ENCODE results near the gene CCZ1B.
A peak's percentile ranks its signal among the peaks of the same experiment; 100 is the strongest.
"Not testable (repeated sequence)": the region's sequence is repeated elsewhere in the genome, so short reads cannot be mapped to it uniquely, and the experiment has no call there.

CCZ1B gene

GRCh38 chr7:6826151-6826550, at the start of gene CCZ1B:
Gene CCZ1B (minus strand): TSS chr7:6826275. CDS start chr7:6826197, 78 bp downstream.
- DNase-seq, result peak; percentile 79

DNA sequence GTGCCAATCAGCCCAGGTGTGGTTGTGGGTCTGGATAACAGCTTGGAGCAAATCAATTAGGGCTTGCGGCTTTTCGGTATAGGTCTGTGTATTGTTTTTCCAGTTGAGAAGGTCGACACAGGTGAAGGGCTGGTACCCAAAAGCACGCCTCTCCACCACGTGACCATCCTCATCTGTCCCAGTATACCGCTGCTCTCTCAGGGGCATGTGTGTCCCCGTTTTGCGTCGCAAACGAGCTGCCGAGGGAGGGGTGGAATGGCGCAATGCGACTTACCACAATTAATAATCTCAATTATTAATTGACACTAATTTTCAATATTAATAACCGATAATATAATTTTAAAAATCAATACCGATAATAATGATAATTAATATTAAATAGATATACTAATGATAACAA, 48.9 kb upstream of the CCZ1B start:
- DNase-seq, result not testable (repeated sequence)

DNA sequence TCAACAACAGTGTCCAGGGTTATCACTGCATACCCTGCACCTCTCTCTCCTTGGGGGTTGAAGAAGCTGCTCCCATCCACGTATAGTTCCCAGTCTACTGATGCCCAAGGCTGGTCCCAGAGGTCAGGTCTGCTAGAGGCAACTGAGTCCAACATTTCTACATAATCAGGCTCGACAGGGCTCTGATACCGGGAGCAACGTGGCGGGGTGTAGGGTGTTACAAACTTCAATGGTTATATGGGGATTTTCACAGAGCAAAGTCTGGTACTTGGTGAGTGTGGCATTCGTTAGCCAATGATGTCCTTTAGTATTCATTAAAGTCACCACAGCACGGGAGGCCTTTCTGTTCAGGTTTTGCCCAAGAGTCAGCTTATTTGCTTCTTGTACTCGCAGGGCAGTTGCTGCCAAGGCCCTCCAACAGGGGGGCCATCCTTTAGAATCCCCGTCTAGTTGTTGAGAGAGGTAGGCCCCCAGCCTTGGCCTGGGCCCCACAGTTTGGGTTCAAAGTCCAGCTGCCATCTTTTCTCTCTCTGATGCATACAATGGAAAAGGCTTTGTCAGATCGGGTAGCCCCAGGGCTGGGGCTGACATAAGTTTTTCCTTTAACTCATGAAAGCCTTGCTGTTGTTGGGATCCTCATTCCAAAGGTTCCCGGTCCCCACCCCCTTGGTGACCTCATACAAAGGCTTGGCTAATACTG, 46.3 kb upstream of the CCZ1B start:
- not testable (repeated sequence) for DNase-seq

DNA sequence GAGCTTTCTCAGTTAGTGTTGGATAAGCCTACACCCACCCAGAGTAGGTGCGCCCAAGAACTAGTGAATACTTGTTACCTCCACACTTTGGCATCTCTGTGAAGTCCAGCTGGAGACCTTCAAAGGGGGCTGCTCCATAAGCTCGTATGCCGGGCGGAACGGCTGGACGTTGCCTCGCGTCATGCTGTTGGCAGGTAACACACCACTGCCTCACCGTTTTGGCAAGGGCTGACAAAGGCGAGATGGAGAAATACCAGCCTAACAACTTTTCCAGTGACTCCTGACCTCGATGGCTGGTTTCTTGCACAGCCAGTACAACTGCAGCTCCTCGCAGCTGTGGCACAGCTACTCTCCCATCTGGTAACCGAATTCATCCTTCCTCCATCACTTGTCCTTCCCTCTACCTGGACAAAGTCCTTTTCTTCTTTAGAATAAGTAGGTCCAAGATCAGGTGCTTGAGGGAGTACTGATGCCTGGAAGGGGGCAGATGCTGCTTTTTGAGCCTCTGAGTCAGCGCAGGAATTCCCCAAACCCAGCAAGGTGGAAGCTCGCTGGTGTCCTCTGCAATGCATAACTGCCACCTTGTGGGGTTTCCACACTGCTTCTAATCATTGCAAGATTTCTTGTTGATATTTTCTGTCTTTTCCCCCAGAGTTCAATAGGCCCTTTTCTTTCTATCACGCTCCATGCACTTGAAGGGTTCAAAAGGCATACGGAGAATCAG, 45.5 kb upstream of the CCZ1B start:
- not testable (repeated sequence) for DNase-seq

DNA sequence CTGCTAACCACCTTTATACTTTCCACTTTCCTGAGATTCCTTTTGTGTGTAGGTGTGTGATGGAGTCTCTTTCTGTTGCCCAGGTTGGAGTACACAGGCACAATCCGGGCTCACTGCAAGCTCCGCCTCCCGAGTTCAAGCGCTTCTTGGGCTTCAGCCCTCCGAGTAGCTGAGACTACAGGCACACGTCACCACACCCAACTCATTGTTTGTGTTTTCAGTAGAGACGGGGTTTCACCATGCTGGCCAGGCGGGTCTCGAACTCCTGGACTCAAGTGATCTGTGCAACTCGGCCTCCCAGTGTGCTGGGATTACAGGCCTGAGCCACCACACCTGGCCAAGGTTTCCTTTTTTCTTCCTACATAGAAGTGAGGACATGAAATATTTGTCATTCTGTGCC, 38.7 kb upstream of the CCZ1B start:
- not testable (repeated sequence) for DNase-seq

- not testable (repeated sequence) for DNase-seq
Measured at GRCh38 chr7:6864188-6864587, 38.1 kb upstream of the CCZ1B start.

GRCh38 chr7:6862876-6863275, 36.8 kb upstream of the CCZ1B start:
- not testable (repeated sequence) for DNase-seq

GRCh38 chr7:6857721-6858314, 31.7 kb upstream of the CCZ1B start:
- DNase-seq, result peak; percentile 31

- DNase-seq, result not testable (repeated sequence)
Measured at GRCh38 chr7:6855563-6856131, 29.6 kb upstream of the CCZ1B start.

DNA sequence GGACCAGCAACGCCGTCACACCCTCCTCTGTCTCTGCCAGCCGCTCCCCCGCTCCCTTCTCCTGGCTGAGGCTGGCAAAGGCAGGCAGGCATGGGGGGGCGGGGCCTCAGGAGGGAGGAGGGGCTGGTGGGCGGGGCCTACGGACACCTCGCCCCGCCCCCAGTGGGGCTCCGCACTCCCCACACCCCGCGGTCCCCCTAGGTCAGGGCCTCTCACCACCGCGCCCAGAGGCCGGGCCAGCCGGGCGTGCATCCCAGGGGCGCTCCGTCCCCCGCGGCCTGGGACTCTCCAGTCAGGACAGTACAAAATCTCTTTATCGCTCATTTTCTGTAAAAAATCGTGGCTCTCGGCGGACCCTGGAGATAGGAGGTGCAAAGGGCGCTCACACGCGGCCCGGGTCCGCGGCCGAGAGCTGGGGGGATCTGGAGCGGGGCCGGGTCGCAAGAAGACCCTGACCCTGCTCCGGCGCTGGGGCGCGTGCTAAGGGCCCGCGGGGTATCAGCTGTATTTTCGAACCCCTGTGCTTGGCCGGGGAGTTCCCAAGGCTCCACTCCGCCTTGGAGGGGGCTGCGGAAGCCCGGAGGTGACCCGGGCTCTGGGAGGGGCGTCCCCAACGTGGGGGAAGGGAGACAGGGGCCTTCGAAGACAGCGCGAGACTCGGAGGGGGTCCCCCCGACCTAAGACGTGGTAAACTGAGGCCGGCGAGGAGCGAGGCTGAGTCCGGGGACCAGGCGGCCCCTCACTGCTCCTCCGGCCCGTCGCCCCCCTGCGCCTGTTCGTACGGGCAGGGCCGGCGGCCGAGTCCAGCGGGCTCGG, 28.9 kb upstream of the CCZ1B start:
- not testable (repeated sequence) for DNase-seq

DNA sequence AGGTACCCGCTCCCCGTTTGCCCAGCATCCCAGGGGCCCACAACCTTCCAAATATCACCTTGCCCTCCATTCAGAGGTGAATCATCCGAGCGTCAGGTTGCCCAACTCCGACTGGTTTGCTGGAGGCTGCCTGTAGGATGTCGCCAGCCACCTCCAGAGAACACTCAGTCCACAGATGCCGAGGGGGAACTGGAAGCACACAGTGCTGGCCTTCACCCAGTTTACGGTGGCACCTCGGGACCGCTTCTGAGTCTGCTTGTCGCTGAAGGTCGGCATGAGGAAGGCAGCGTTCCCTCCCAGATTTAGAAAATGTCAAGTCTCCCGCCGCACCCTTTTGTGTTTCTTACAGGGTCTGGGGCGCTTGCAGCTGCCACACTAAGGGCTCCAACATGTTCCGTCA, 27.6 kb upstream of the CCZ1B start:
- not testable (repeated sequence) for DNase-seq

DNA sequence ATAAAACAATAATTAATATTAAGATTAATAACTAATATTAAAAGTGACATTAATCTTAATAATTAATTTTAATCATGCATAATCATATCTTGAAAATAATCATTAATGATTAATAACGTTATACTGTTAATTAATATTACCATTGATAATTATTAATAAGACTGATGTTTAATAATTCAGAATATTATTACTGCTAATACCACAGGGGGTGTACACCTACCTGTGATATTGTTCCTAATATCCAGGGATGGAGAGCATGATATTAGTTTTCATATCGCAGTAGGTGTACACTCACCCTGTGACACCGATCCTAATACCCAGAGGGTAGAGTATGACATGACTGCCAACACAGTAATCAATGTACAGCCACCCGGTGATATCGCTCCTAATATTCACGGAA, 23.1 kb upstream of the CCZ1B start:
- not testable (repeated sequence) for DNase-seq

- DNase-seq, result not testable (repeated sequence)
Measured at GRCh38 chr7:6847751-6848150, 21.7 kb upstream of the CCZ1B start.

DNA sequence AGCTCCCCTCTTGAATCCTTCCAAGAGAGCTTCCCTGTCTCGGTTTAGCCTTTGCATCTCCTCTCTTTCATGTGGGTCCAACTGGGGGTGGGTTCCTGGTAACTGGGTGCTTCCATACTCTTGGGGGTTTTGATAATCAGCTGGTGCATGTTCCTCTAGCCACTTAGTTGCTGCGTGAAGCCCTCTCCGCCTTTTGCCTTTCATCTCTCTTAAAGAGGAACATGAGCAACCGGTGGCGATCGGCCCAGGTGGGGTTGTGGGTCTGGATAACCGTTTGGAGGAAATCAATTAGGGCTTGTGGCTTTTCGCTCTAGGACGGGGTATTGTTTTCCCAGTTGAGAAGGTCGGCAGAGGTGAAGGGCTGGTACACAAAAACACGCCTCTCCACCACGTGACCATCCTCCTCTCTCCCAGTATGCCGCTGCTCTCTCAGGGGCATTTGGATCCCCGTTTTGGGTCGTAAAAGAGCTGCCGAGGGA, 19.9 kb upstream of the CCZ1B start:
- DNase-seq, result not testable (repeated sequence)

GRCh38 chr7:6843654-6844053, 17.6 kb upstream of the CCZ1B start:
- DNase-seq, result not testable (repeated sequence)

DNA sequence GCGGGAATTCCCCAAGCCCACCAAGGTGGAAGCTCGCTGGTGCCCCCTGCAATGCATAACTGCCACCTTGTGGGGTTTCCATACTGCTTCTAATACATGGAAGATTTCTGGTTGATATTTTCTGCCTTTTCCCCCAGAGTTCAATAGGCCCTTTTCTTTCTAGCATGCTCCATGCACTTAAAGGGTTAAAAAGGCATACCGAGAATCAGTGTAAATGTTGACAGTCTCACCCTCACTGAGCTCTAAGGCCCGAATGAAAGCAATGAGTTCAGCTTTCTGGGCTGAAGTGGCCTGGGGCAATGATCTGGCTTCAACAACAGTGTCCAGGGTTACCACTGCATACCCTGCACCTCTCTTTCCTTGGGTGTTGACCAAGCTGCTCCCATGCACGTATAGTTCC, 17.0 kb upstream of the CCZ1B start:
- DNase-seq, result not testable (repeated sequence)

DNA sequence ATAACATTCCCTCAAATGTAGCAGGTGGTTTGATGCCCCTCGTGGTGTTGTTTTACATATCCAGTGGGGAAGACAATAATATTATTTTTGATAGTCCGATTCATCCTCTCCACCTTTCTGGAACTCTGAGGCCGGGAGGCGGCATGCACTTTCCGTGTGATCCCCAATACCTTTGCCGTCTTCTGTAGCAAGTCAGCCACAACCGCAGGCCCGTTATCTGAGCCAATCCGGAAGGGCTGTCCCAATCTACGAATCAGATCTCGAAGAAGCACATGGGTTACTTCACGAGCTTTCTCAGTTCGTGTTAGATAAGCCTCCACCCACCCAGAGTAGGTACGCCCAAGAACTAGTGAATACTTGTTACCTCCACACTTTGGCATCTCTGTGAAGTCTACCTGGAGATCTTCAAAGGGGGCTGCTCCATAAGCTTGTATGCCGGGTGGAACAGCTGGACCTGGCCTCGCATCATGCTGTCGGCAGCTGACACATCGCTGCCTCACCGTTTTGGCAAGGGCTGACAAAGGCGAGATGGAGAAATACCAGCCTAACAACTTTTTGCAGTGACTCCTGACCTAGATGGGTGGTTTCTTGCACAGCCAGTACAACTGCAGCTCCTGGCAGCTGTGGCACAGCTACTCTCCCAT, 16.3 kb upstream of the CCZ1B start:
- DNase-seq, result not testable (repeated sequence)

DNA sequence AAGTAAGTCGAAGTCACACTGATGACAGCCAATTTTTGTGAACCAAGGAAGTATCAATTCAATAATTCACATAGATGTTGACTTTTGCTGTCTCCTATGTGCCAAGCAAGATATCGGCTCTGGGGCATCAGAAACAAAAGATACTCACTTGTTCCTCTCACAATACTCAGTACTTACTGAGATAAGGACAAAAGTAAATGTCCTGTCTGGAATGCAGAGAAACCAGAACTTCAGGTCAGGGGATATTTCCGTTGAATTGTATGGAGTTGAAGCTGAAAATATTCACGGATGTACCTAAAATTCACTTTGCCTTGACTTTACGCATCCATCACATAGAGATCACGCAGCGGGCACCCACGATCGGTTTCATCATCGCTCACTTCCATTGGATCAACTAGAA, 11.0 kb upstream of the CCZ1B start:
- DNase-seq, result not testable (repeated sequence)

GRCh38 chr7:6835521-6835920, 9.4 kb upstream of the CCZ1B start:
- not testable (repeated sequence) for DNase-seq

GRCh38 chr7:6833636-6834035, 7.6 kb upstream of the CCZ1B start:
- DNase-seq, result no peak

- no peak for DNase-seq
Measured at GRCh38 chr7:6831018-6831725, 5.1 kb upstream of the CCZ1B start.
